Measurements from ENCODE around the gene CLMN. TPM values are rescaled to one million over a fixed set of nuclear protein-coding genes. Genes with fewer than 3 reads are reported as not detected.

The CLMN gene
- polyA plus RNA-seq, 2 donors = 1.6 to 2.3 TPM

DNA sequence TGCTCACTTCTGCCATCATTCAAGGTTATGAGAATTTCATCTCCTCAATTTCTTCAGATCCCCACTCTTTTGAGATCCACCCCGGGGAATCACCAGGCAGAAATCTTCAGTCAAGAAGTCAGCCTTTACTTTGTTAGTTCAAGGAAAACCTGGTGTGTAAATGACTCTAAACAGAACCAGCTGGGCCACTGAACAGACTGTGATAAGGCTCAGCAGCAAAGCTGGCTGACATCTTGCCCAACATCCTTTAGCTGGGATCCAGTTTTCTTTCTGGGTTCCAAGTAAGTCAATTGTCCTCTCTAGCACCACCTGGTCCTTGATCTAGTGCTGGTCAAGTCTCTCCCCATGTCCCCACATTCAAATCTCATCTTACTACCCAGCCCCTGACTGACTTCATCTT, 11.6 kb downstream of the CLMN start:
- Histone ChIP-seq H3K4me1 (ENCODE audit: control insufficient read depth in 2 of 2, insufficient read depth in 2 of 2, low read length in 1 of 2) (peaks cover 0 to 9% of the 10 kb centered on the region in 2 donors), H3K4me3 (ENCODE audit: low read depth in 1 of 2, low read length in 2 of 2) (no peak overlapping the region), H3K27ac (ENCODE audit: low read depth in 2 of 2, low read length in 1 of 2) (no peak overlapping the region), H3K9me3 (ENCODE audit: control insufficient read depth in 2 of 2, insufficient read depth in 1 of 2, low read depth in 1 of 2, low read length in 1 of 2) (no peaks in the 10 kb centered on the region), H3K36me3 (ENCODE audit: control insufficient read depth in 2 of 2, insufficient read depth in 2 of 2, low read length in 1 of 2) (no peaks in the 10 kb centered on the region), H3K27me3 (ENCODE audit: control insufficient read depth in 1 of 2, insufficient read depth in 2 of 2, low read length in 2 of 2) (no peaks in the 10 kb centered on the region)
- 80 to 93% methylated on average over 1 of the region's 1 CpG for WGBS, 2 donors

DNA sequence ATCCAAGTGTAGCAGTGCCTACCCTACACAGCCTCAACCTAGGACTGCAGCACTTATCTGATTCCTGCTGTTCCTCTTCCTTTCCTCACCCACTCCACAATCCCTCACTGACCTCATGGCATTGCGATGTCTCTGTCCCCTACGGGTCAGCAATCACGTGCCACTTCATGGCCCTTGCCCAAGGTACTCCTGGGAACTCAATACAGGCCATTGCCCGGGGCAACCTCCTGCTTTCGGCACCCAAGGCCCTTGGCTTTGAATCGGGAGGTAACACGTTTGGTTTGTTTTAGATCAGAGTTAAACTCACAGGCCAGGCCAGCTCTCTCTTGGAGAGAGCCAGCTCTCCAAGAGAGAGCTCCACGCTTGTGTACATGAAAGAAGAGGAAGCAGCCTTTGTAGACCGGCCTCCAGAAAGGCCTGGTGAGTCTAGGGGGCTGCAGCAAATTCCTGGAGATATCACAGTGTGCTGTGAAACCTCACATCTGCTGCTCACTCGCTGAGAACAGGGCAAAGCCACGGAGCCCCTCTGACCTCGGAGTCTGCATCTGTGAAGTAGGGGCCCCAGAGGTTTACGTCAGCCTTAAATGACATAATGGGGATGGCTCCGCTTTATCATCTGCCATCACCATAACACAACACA, 12.2 kb downstream of the CLMN start:
- 60 to 61% methylated on average over 14 of the region's 14 CpGs for WGBS, 2 donors
- Histone ChIP-seq H3K27ac (ENCODE audit: low read depth in 2 of 2, low read length in 1 of 2) (no peak overlapping the region), H3K4me1 (ENCODE audit: control insufficient read depth in 2 of 2, insufficient read depth in 2 of 2, low read length in 1 of 2) (peaks cover 0 to 14% of the 10 kb centered on the region in 2 donors), H3K4me3 (ENCODE audit: low read depth in 1 of 2, low read length in 2 of 2) (no peak overlapping the region), H3K36me3 (ENCODE audit: control insufficient read depth in 2 of 2, insufficient read depth in 2 of 2, low read length in 1 of 2) (no peaks in the 10 kb centered on the region), H3K27me3 (ENCODE audit: control insufficient read depth in 1 of 2, insufficient read depth in 2 of 2, low read length in 2 of 2) (no peaks in the 10 kb centered on the region), H3K9me3 (ENCODE audit: control insufficient read depth in 2 of 2, insufficient read depth in 1 of 2, low read depth in 1 of 2, low read length in 1 of 2) (no peaks in the 10 kb centered on the region)

DNA sequence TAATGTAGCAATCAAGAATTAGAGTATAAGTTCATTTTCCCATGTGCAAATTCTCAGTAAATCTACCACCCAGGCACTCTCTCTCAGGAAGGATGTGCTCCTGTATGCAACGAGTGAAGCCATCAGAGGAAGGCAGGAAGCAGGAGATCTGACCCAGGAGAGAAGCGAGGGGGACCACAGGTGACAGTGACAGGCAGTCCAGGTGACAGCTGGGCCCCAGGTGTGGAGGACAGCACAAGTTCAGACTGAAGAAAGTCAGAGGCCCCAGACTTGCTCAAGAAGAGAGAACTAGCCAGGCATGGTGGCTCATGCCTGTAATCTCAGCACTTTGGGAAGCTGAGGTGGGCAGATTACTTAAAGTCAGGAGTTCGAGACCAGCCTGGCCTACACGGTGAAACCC, 13.8 kb downstream of the CLMN start:
- Histone ChIP-seq H3K27me3 (ENCODE audit: control insufficient read depth in 1 of 2, insufficient read depth in 2 of 2, low read length in 2 of 2) (no peaks in the 10 kb centered on the region), H3K27ac (ENCODE audit: low read depth in 2 of 2, low read length in 1 of 2) (no peak overlapping the region), H3K36me3 (ENCODE audit: control insufficient read depth in 2 of 2, insufficient read depth in 2 of 2, low read length in 1 of 2) (no peaks in the 10 kb centered on the region), H3K4me3 (ENCODE audit: low read depth in 1 of 2, low read length in 2 of 2) (no peak overlapping the region), H3K4me1 (ENCODE audit: control insufficient read depth in 2 of 2, insufficient read depth in 2 of 2, low read length in 1 of 2) (peaks cover 0 to 17% of the 10 kb centered on the region in 2 donors), H3K9me3 (ENCODE audit: control insufficient read depth in 2 of 2, insufficient read depth in 1 of 2, low read depth in 1 of 2, low read length in 1 of 2) (no peaks in the 10 kb centered on the region)
- WGBS, 2 donors = 81 to 82% methylated on average over 4 of the region's 4 CpGs

DNA sequence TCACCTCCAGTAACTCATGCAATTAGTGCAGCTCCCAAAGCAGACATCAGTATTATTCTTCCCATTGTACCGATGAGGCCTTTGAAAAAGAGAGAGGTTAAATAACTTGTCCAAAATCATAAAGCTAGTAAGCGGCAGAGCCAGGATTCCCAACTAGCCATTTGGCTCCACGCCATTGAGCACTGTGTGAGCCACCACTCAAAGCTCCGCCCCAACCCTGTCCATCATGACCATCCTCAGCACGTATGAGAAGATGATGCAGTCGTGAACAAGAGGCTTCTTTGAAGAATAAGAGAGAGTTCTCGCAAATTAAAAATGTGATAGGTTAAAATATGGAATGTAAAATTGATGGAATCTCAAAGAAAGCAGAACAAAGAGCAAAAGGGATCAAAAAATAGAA, 14.6 kb downstream of the CLMN start:
- no peaks in the 10 kb centered on the region for H3K36me3 ChIP-seq (ENCODE audit: control insufficient read depth in 2 of 2, insufficient read depth in 2 of 2, low read length in 1 of 2)
- H3K27ac ChIP-seq (ENCODE audit: low read depth in 2 of 2, low read length in 1 of 2) = no peak overlapping the region
- WGBS, 2 donors = 88 to 89% methylated on average over 7 of the region's 7 CpGs
- no peaks in the 10 kb centered on the region for H3K27me3 ChIP-seq (ENCODE audit: control insufficient read depth in 1 of 2, insufficient read depth in 2 of 2, low read length in 2 of 2)
- no peaks in the 10 kb centered on the region for H3K9me3 ChIP-seq (ENCODE audit: control insufficient read depth in 2 of 2, insufficient read depth in 1 of 2, low read depth in 1 of 2, low read length in 1 of 2)
- H3K4me1 ChIP-seq (ENCODE audit: control insufficient read depth in 2 of 2, insufficient read depth in 2 of 2, low read length in 1 of 2) = peaks cover 0 to 15% of the 10 kb centered on the region in 2 donors
- no peak overlapping the region for H3K4me3 ChIP-seq (ENCODE audit: low read depth in 1 of 2, low read length in 2 of 2)

DNA sequence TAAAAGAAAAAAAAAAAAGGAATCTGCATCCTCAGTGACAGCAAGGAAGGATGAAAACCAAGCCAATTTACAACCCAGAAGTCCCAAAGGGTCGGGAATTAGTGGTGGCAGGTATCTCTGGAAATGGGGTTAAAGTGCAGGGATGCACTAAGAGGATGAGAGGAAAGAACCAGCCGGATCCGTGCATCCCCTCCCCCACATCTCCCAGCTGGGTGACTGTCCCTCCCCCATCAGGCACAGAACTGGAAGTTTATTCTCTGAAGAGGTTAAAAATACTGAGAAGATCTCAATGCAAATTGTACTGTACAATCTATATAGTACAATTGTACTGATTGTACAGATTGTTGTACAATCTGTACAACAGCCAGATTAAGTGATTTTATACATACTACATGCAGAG, 15.4 kb downstream of the CLMN start:
- no peaks in the 10 kb centered on the region for H3K9me3 ChIP-seq (ENCODE audit: control insufficient read depth in 2 of 2, insufficient read depth in 1 of 2, low read depth in 1 of 2, low read length in 1 of 2)
- H3K27ac ChIP-seq (ENCODE audit: low read depth in 2 of 2, low read length in 1 of 2) = no peak overlapping the region
- H3K27me3 ChIP-seq (ENCODE audit: control insufficient read depth in 1 of 2, insufficient read depth in 2 of 2, low read length in 2 of 2) = no peaks in the 10 kb centered on the region
- H3K36me3 ChIP-seq (ENCODE audit: control insufficient read depth in 2 of 2, insufficient read depth in 2 of 2, low read length in 1 of 2) = no peaks in the 10 kb centered on the region
- H3K4me1 ChIP-seq (ENCODE audit: control insufficient read depth in 2 of 2, insufficient read depth in 2 of 2, low read length in 1 of 2) = peaks cover 0 to 15% of the 10 kb centered on the region in 2 donors
- 61 to 77% methylated on average over 3 of the region's 3 CpGs for WGBS, 2 donors
- H3K4me3 ChIP-seq (ENCODE audit: low read depth in 1 of 2, low read length in 2 of 2) = no peak overlapping the region

DNA sequence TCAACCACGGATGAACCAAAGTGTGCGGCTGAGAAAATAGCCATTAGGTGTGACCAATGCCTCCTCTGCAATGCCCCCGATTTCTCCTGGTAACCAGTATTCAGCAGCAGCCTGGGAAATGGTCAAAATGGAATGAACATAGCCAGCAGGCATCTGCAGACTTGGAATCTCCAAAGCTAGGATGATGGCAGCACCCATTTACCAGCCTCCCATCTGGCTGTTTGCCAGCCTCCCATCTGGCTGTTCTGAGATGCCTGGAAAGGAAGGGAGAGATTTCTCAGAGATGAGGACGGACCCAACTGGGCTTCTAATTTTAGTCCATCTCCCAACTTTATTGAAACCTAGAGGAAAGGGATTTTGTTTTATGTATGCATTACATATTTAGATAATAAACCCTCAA, 16.2 kb downstream of the CLMN start:
- Histone ChIP-seq H3K27ac (ENCODE audit: low read depth in 2 of 2, low read length in 1 of 2) (no peak overlapping the region), H3K36me3 (ENCODE audit: control insufficient read depth in 2 of 2, insufficient read depth in 2 of 2, low read length in 1 of 2) (no peaks in the 10 kb centered on the region), H3K9me3 (ENCODE audit: control insufficient read depth in 2 of 2, insufficient read depth in 1 of 2, low read depth in 1 of 2, low read length in 1 of 2) (no peaks in the 10 kb centered on the region), H3K27me3 (ENCODE audit: control insufficient read depth in 1 of 2, insufficient read depth in 2 of 2, low read length in 2 of 2) (no peaks in the 10 kb centered on the region), H3K4me1 (ENCODE audit: control insufficient read depth in 2 of 2, insufficient read depth in 2 of 2, low read length in 1 of 2) (peaks cover 0 to 15% of the 10 kb centered on the region in 2 donors), H3K4me3 (ENCODE audit: low read depth in 1 of 2, low read length in 2 of 2) (no peak overlapping the region)
- 76 to 85% methylated on average over 4 of the region's 4 CpGs for WGBS, 2 donors

DNA sequence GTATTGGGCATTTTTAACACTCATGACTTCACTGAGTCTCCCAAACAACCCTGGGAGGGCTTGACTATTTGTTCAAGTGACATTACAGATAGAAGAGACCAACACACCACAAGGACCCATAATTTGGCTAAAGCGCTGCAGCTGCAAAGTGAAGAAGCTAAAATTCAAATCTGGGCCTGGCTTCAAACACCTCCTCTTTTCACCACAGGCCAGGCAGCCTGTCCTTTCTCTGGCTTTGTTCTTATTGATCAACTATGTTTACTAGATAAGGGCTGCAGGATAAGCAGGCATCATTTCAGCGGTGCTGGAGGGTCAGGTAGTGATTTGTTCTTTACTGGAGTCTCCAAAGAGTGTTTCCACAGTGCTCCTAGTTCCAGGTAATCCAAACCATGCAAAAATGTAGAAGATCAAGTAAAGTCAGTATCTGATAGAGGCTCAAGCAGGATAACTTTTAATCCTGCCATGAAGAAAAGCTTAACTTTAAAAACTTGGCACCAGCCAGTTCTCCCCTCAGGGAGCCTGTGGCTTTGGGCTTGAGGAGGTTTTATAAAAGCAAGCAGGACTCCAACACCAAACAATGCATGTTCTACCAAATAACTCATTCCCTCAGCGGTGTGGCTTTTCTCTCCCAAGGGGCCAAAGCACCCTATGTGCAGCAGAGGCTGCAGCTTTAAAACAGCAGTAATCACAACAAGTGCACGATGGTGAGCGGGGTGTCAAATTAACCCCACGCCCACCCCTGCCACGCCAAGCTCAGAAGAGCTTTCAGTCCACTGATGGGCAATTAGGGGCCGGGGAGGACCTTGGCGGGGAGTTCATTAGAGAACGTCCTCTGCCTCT, 16.8 kb downstream of the CLMN start:
- WGBS, 2 donors = 63 to 67% methylated on average over 10 of the region's 10 CpGs
- Histone ChIP-seq H3K4me3 (ENCODE audit: low read depth in 1 of 2, low read length in 2 of 2) (no peak overlapping the region), H3K4me1 (ENCODE audit: control insufficient read depth in 2 of 2, insufficient read depth in 2 of 2, low read length in 1 of 2) (peaks cover 0 to 15% of the 10 kb centered on the region in 2 donors), H3K27ac (ENCODE audit: low read depth in 2 of 2, low read length in 1 of 2) (no peak overlapping the region), H3K36me3 (ENCODE audit: control insufficient read depth in 2 of 2, insufficient read depth in 2 of 2, low read length in 1 of 2) (no peaks in the 10 kb centered on the region), H3K9me3 (ENCODE audit: control insufficient read depth in 2 of 2, insufficient read depth in 1 of 2, low read depth in 1 of 2, low read length in 1 of 2) (no peaks in the 10 kb centered on the region), H3K27me3 (ENCODE audit: control insufficient read depth in 1 of 2, insufficient read depth in 2 of 2, low read length in 2 of 2) (no peaks in the 10 kb centered on the region)

DNA sequence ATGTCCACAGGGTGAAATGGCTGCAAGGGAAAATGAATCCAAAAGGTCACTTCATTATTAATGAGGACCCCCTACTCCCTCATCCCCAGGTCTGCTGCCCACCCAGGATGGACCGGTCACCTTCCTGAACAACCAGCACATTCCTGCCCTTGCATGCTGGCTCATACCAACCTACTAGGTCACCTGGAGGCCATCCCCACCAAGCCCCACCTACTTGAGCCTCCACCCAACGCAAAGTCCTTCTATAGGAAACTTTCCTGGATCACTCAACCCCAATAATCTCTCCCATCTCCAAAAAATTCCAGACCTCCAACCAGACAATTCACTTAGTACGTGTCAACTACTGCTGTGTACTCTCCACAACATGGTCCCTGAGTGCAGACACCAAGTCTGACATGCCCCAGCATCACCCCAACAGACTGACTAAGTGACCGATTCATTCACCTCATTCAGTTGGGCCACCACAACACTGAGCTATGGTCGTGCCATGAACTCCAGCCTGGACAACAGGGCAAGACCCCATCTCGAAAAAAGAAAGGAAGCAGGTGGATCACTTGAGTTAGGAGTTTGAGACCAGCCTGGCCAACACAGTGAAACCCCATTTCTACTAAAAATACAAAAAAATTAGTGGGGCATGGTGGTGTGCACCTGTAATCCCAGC, 18.1 kb downstream of the CLMN start:
- Histone ChIP-seq H3K36me3 (ENCODE audit: control insufficient read depth in 2 of 2, insufficient read depth in 2 of 2, low read length in 1 of 2) (no peaks in the 10 kb centered on the region), H3K4me3 (ENCODE audit: low read depth in 1 of 2, low read length in 2 of 2) (no peak overlapping the region), H3K4me1 (ENCODE audit: control insufficient read depth in 2 of 2, insufficient read depth in 2 of 2, low read length in 1 of 2) (peaks cover 0 to 15% of the 10 kb centered on the region in 2 donors), H3K27ac (ENCODE audit: low read depth in 2 of 2, low read length in 1 of 2) (no peak overlapping the region), H3K27me3 (ENCODE audit: control insufficient read depth in 1 of 2, insufficient read depth in 2 of 2, low read length in 2 of 2) (no peaks in the 10 kb centered on the region), H3K9me3 (ENCODE audit: control insufficient read depth in 2 of 2, insufficient read depth in 1 of 2, low read depth in 1 of 2, low read length in 1 of 2) (no peaks in the 10 kb centered on the region)
- WGBS, 2 donors = 83 to 88% methylated on average over 6 of the region's 6 CpGs

DNA sequence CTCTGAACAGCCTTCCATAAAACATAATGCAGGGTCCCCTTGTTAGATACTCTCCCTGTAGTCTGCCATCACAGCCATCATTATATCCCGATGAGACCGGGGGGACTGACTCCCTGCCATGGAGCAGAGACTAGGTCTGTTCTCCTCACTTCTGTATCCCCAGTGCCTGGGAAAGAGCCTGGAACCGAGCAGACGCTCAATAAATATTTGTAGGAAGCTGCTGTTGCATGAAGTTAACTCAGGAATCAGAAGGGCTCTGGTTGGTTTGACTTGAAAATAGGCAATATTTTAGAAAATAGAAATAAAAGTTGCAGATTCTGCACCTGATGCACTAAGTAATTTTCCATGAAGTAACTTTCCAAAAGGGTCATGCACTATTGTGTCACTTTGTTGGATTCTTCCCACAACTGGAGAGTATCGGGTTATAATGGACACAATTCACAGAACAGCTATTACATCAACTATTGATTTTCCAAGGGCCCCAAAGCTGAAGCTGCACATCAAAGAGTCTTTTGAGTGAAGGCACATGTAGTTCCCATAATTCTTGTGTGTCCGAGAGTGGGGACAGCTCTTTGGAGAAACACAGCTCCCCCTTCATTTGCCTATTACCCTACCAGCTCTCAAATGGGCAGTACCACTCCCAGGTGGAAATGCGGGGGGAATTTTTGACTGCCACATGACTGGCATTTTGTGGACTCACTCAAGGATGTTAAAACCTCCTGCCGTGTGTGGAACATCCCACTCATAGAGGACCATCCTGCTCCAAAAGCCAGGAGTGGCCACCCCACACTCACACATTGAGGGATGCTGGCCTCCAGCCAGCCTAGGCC, 18.8 kb downstream of the CLMN start:
- no peak overlapping the region for H3K4me3 ChIP-seq (ENCODE audit: low read depth in 1 of 2, low read length in 2 of 2)
- 79 to 82% methylated on average over 8 of the region's 8 CpGs for WGBS, 2 donors
- H3K27me3 ChIP-seq (ENCODE audit: control insufficient read depth in 1 of 2, insufficient read depth in 2 of 2, low read length in 2 of 2) = no peaks in the 10 kb centered on the region
- H3K9me3 ChIP-seq (ENCODE audit: control insufficient read depth in 2 of 2, insufficient read depth in 1 of 2, low read depth in 1 of 2, low read length in 1 of 2) = no peaks in the 10 kb centered on the region
- no peaks in the 10 kb centered on the region for H3K36me3 ChIP-seq (ENCODE audit: control insufficient read depth in 2 of 2, insufficient read depth in 2 of 2, low read length in 1 of 2)
- no peak overlapping the region for H3K27ac ChIP-seq (ENCODE audit: low read depth in 2 of 2, low read length in 1 of 2)
- H3K4me1 ChIP-seq (ENCODE audit: control insufficient read depth in 2 of 2, insufficient read depth in 2 of 2, low read length in 1 of 2) = peaks cover 0 to 15% of the 10 kb centered on the region in 2 donors

Data from esophagus (tissue), 2 donors.